K562 (cell line): Measurements from ENCODE around the gene LRRTM4. TPM values are rescaled to one million over a fixed set of nuclear protein-coding genes. Genes with fewer than 3 reads are reported as not detected.

Source experiments
- ATAC-seq: fragments of 200-7000 bp; cut with Tn5 transposase; 3 replicates; pipeline ENCODE4 v1.9.1; 2020; ENCODE audit warnings: moderate library complexity
- BruUV-seq: library from RNA; stranded (reverse); fragments of 400-500 nt; replicated peaks from 2 replicates; lab custom pipeline; 2021; lab: Mats Ljungman, UMichigan
- CTCF ChIA-PET: fragments of 300-600 bp; formaldehyde crosslinking; extraction: SDS; loops from one replicate; lab custom pipeline; 2021; ENCODE audit warnings: low intra/inter-chr PET ratio; lab: Yijun Ruan, JAX
- POLR2A ChIA-PET: fragments of 300-600, 350-650 bp; sonication (Branson Sonifier 250); formaldehyde crosslinking; extraction: SDS; loops from one replicate; lab custom pipeline; 2021; ENCODE audit warnings: antibody characterized with exemption, inconsistent platforms; lab: Yijun Ruan, JAX
- DNase-seq, 4 experiments: peaks; one replicate each; pipeline versions ENCODE4 v3.0.0 to v3.0.0-alpha.2; 2011 to 2018; ENCODE audit warnings: low spot score in 3 of 4, mixed read lengths in 3 of 4; ENCODE audit errors: extremely low read depth in 1 of 4
- FAIRE-seq: peaks from 2 replicates; lab custom pipeline; 2011; peaks lifted over from hg19 to GRCh38; lab: Jason Lieb, UNC
- H2AFZ ChIP-seq: 2 replicates; pipeline ENCODE4 v1.6.0; 2011; ENCODE audit warnings: low read depth, low read length, control low read depth, inconsistent platforms
- H3K27ac ChIP-seq: fragments of 200-600 bp; 3 replicates; pipeline ENCODE4 v1.8.0; 2011; ENCODE audit warnings: low read depth, mild to moderate bottlenecking, control low read depth, inconsistent platforms, low read length, moderate library complexity, mixed read lengths; ENCODE audit errors: extremely low read depth
- H3K27me3 ChIP-seq, 2 experiments: fragments of 300-600 bp in 1 of 2; 2 replicates in 1 of 2; 3 replicates in 1 of 2; pipeline versions ENCODE4 v1.6.0 to v1.8.0; 2011; ENCODE audit warnings: inconsistent platforms in 2 of 2, low read length in 2 of 2, mild to moderate bottlenecking in 1 of 2, mixed read lengths in 1 of 2, moderate library complexity in 1 of 2; ENCODE audit not compliant: control insufficient read depth in 2 of 2, insufficient read depth in 2 of 2
- H3K36me3 ChIP-seq: fragments of 300-600 bp; 3 replicates; pipeline ENCODE4 v1.8.0; 2011; ENCODE audit warnings: mild to moderate bottlenecking, low read length, inconsistent platforms; ENCODE audit not compliant: control insufficient read depth, insufficient read depth
- H3K4me1 ChIP-seq, 2 experiments: fragments of 200-600 bp in 1 of 2; replicated peaks in 1 of 2; 2 replicates in 1 of 2; 3 replicates in 1 of 2; pipeline versions ENCODE4 v1.5.1 to v1.8.0; 2011; ENCODE audit warnings: inconsistent platforms in 2 of 2, low read length in 2 of 2, mild to moderate bottlenecking in 1 of 2, mixed read lengths in 1 of 2, moderate library complexity in 1 of 2; ENCODE audit not compliant: control insufficient read depth in 2 of 2, insufficient read depth in 2 of 2
- H3K4me2 ChIP-seq: 2 replicates; pipeline ENCODE4 v1.6.1; 2011; ENCODE audit warnings: low read length, control low read depth, inconsistent platforms, mixed read lengths; ENCODE audit not compliant: insufficient read depth
- H3K4me3 ChIP-seq: fragments of 200-600 bp; sonication (generic), shearing (Covaris generic); 2 replicates; pipeline ENCODE4 v1.5.1; 2016; ENCODE audit warnings: control low read depth, inconsistent platforms
- H3K79me2 ChIP-seq: fragments of 200-600 bp; 3 replicates; pipeline ENCODE4 v1.8.0; 2011; ENCODE audit warnings: low read length, inconsistent platforms; ENCODE audit not compliant: control insufficient read depth, insufficient read depth
- H3K9ac ChIP-seq, 2 experiments: 2 replicates each; pipeline versions ENCODE4 v1.6.0 to v1.6.1; 2011; ENCODE audit warnings: low read depth in 2 of 2, low read length in 2 of 2, control low read depth in 1 of 2, inconsistent platforms in 1 of 2, mild to moderate bottlenecking in 1 of 2, mixed read lengths in 1 of 2; ENCODE audit not compliant: insufficient read depth in 1 of 2
- H3K9me1 ChIP-seq: one replicate; pipeline ENCODE4 v1.6.0; 2011; ENCODE audit warnings: inconsistent platforms, mild to moderate bottlenecking, low read length, moderate library complexity; ENCODE audit not compliant: control insufficient read depth, insufficient read depth
- H3K9me3 ChIP-seq: replicated peaks from 2 replicates; pipeline ENCODE4 v1.5.1; 2011; ENCODE audit warnings: low read depth, low read length, inconsistent platforms; ENCODE audit not compliant: control insufficient read depth, insufficient read depth
- H4K20me1 ChIP-seq: replicated peaks from 2 replicates; pipeline ENCODE4 v1.6.1; 2011; ENCODE audit warnings: low read length, inconsistent platforms, mixed read lengths; ENCODE audit not compliant: control insufficient read depth, insufficient read depth
- CBFB ChIP-seq: sonication (generic); formaldehyde crosslinking; IDR thresholded peaks from 2 replicates; pipeline ENCODE4 v1.4.0; 2020; ENCODE audit warnings: mild to moderate bottlenecking, missing genetic modification reagents
- FIP1L1 ChIP-seq: fragments of 200-400 bp; formaldehyde crosslinking; IDR thresholded peaks from 2 replicates; pipeline ENCODE4 v1.6.1; 2018; ENCODE audit warnings: mild to moderate bottlenecking, low read depth, low read length; ENCODE audit not compliant: poor library complexity, severe bottlenecking
- FOXK2 ChIP-seq, 2 experiments: fragments of 450-650 bp; IDR thresholded peaks in 1 of 2; conservative IDR thresholded peaks in 1 of 2; 2 replicates each; pipeline ENCODE4 v1.6.1; 2016; ENCODE audit warnings: low read depth in 2 of 2, mild to moderate bottlenecking in 1 of 2
- GABPB2 ChIP-seq: fragments of 250-450 bp; sonication (Bioruptor Pico); conservative IDR thresholded peaks from 2 replicates; pipeline ENCODE4 v1.5.1; 2021; ENCODE audit warnings: mild to moderate bottlenecking
- KLF1 ChIP-seq: fragments of 450-650 bp; IDR thresholded peaks from 2 replicates; pipeline ENCODE4 v1.6.1; 2016; ENCODE audit warnings: missing genetic modification characterization, missing compliant biosample characterization
- NFE2 ChIP-seq: IDR thresholded peaks from 2 replicates; pipeline ENCODE4 v1.6.1; 2014; ENCODE audit warnings: antibody characterized with exemption, low read depth
- PHF20 ChIP-seq: fragments of 450-650 bp; IDR thresholded peaks from 2 replicates; pipeline ENCODE4 v1.6.1; 2018; ENCODE audit not compliant: partially characterized antibody
- POLR2AphosphoS2 ChIP-seq: IDR thresholded peaks from 2 replicates; pipeline ENCODE4 v1.6.1; 2012; ENCODE audit warnings: low read length, improper control_type of control experiment
- RBM39 ChIP-seq: fragments of 200-400 bp; formaldehyde crosslinking; optimal IDR thresholded peaks from 2 replicates; pipeline ENCODE3; 2018; ENCODE audit warnings: low read depth, low read length
- SNIP1 ChIP-seq: fragments of 450-650 bp; IDR thresholded peaks from 2 replicates; pipeline ENCODE4 v1.7.1; 2017; ENCODE audit warnings: low read depth, mild to moderate bottlenecking
- TAF15 ChIP-seq: fragments of 200-400 bp; formaldehyde crosslinking; IDR thresholded peaks from 2 replicates; pipeline ENCODE4 v1.6.1; 2017; ENCODE audit warnings: mild to moderate bottlenecking, low read depth, low read length, moderate library complexity
- ZC3H11A ChIP-seq: IDR thresholded peaks from 2 replicates; pipeline ENCODE4 v1.6.1; 2012; ENCODE audit warnings: low read depth, low read length, improper control_type of control experiment
- ZNF224 ChIP-seq: sonication (generic); formaldehyde crosslinking; IDR thresholded peaks from 2 replicates; pipeline ENCODE4 v1.8.0; 2022; ENCODE audit warnings: mild to moderate bottlenecking, missing genetic modification reagents
- ZNF436 ChIP-seq: fragments of 250-450, 450-650 bp; sonication (Bioruptor Pico); formaldehyde crosslinking; IDR thresholded peaks from 2 replicates; pipeline ENCODE4 v1.7.0; 2020; ENCODE audit warnings: mild to moderate bottlenecking
- ZNF695 ChIP-seq: fragments of 450-650 bp; formaldehyde crosslinking; IDR thresholded peaks from 2 replicates; pipeline ENCODE4 v1.4.0; 2020; ENCODE audit warnings: mild to moderate bottlenecking, moderate library complexity
- WGBS: fragments of 100-300 bp; shearing (Covaris generic); methylation state at CpG from one replicate; pipeline ENCODE4 v1.1.6; 2016; ENCODE audit warnings: low coverage, mixed read lengths; ENCODE audit not compliant: insufficient coverage; ENCODE audit errors: missing lambda C conversion rate; 5-methylcytosine and 5-hydroxymethylcytosine counted together
- in situ Hi-C: fragments of 300-500 bp; cut with MboI; formaldehyde crosslinking; loops from 4 replicates; pipeline ENCODE4 v1.15.0; 2018; ENCODE audit warnings: inconsistent platforms, mixed read lengths
- intact Hi-C: fragments of 100-400 bp; cut with micrococcal nuclease; formaldehyde crosslinking; loops from 2 replicates; pipeline ENCODE4 v1.14.2; 2022
- polyA plus RNA-seq, 8 experiments: library from polyadenylated mRNA; depleted of rRNA in 4 of 8; stranded (reverse) in 5 of 8; unstranded in 3 of 8; fragments of >200 nt; fragmentation: Nextera tagmentation in 2 of 8; fragmentation: Illumina TruSeq in 1 of 8; extraction: Ambion mirVana in 2 of 8; extraction: Trizol in 1 of 8; gene quantifications; 2 replicates each; pipeline versions ENCODE4 v1.2.1 to v1.2.3, GENCODE V29; 2011 to 2014; ENCODE audit warnings: inconsistent platforms in 1 of 8, missing spikeins in 1 of 8
- total RNA-seq, 7 experiments: library from RNA; depleted of rRNA in 6 of 7; stranded (reverse); fragments of >200 nt in 6 of 7; fragmentation: Illumina TruSeq in 2 of 7; extraction: Trizol in 2 of 7; gene quantifications; 2 replicates each; pipeline versions ENCODE4 v1.2.1 to v1.2.3, GENCODE V29; 2011 to 2021; ENCODE audit warnings: low replicate concordance in 1 of 7
- TF ChIP-seq, protein P1 (sequence below): IDR thresholded peaks from 2 replicates; pipeline ENCODE4 v1.6.1; 2014; ENCODE audit warnings: antibody characterized with exemption
- TF ChIP-seq, protein P2 (sequence below): fragments of 250-450 bp; sonication (Bioruptor Pico); IDR thresholded peaks from 2 replicates; pipeline ENCODE4 v1.4.0; 2020; ENCODE audit warnings: mild to moderate bottlenecking, moderate library complexity
- TF ChIP-seq, protein P3 (sequence below): sonication (generic); formaldehyde crosslinking; IDR thresholded peaks from 2 replicates; pipeline ENCODE4 v1.4.0; 2020; ENCODE audit warnings: mild to moderate bottlenecking, missing genetic modification reagents

LRRTM4 gene
- total and polyA plus RNA-seq, 9 of the 15 experiments (the other 6 are each of a cell fraction or from before 2014, with no cell fraction given) = 0.04 TPM; not detected in 6

DNA sequence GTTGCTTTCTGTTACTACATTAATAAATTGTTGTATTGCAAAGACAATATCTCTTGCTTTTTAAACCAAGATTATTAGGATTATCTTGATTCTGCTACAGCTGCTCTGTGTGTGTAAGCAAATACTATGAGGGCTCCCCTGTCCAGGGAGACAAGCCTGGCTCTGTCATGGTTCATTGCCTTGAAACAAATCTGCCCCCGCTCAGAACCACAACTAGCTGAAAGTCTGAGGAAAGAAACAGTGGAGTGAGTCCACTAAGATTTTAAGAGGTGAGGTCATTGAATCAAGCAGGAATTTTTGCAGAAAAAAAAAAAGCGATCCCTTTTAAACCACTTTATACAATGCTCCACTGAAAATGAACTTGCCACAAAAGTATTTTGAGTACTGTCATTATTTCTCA lies 30.8 kb upstream of the LRRTM4 start:
- intact Hi-C loops (no loop called here), in situ Hi-C loops (no loop called here)
- H3K4me3 ChIP-seq = no peak overlapping the region
- ChIA-PET CTCF (no interaction called here), POLR2A (no interaction called here)
- no TSS peak for BruUV-seq
- no peaks in the 10 kb centered on the region for H4K20me1 ChIP-seq
- TF ChIP-seq SNIP1 (no peak), POLR2AphosphoS2 (no peak), FOXK2 (conservative IDR thresholded peaks at IDR 0.05 in 1 of 2, IDR thresholded peaks at IDR 0.05 in 1 of 2; ENCODE audit: low read depth in 2 of 2) (no peak), RBM39 (no peak), ZC3H11A (no peak), ZNF695 (CRISPR knock-in tag) (no peak), TAF15 (no peak), ZNF436 (CRISPR knock-in tag) (no peak), GABPB2 (CRISPR knock-in tag) (no peak), PHF20 (no peak), NFE2 (no peak), FIP1L1 (no peak), ZNF224 (CRISPR knock-in tag) (no peak), CBFB (no peak), KLF1 (tag) (no peak)
- TF ChIP-seq, protein P1, sequence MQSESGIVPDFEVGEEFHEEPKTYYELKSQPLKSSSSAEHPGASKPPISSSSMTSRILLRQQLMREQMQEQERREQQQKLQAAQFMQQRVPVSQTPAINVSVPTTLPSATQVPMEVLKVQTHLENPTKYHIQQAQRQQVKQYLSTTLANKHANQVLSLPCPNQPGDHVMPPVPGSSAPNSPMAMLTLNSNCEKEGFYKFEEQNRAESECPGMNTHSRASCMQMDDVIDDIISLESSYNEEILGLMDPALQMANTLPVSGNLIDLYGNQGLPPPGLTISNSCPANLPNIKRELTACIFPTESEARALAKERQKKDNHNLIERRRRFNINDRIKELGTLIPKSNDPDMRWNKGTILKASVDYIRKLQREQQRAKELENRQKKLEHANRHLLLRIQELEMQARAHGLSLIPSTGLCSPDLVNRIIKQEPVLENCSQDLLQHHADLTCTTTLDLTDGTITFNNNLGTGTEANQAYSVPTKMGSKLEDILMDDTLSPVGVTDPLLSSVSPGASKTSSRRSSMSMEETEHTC = no peak
- TF ChIP-seq, protein P2, sequence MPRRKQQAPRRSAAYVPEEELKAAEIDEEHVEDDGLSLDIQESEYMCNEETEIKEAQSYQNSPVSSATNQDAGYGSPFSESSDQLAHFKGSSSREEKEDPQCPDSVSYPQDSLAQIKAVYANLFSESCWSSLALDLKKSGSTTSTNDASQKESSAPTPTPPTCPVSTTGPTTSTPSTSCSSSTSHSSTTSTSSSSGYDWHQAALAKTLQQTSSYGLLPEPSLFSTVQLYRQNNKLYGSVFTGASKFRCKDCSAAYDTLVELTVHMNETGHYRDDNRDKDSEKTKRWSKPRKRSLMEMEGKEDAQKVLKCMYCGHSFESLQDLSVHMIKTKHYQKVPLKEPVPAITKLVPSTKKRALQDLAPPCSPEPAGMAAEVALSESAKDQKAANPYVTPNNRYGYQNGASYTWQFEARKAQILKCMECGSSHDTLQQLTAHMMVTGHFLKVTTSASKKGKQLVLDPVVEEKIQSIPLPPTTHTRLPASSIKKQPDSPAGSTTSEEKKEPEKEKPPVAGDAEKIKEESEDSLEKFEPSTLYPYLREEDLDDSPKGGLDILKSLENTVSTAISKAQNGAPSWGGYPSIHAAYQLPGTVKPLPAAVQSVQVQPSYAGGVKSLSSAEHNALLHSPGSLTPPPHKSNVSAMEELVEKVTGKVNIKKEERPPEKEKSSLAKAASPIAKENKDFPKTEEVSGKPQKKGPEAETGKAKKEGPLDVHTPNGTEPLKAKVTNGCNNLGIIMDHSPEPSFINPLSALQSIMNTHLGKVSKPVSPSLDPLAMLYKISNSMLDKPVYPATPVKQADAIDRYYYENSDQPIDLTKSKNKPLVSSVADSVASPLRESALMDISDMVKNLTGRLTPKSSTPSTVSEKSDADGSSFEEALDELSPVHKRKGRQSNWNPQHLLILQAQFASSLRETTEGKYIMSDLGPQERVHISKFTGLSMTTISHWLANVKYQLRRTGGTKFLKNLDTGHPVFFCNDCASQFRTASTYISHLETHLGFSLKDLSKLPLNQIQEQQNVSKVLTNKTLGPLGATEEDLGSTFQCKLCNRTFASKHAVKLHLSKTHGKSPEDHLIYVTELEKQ = no peak
- TF ChIP-seq, protein P3, sequence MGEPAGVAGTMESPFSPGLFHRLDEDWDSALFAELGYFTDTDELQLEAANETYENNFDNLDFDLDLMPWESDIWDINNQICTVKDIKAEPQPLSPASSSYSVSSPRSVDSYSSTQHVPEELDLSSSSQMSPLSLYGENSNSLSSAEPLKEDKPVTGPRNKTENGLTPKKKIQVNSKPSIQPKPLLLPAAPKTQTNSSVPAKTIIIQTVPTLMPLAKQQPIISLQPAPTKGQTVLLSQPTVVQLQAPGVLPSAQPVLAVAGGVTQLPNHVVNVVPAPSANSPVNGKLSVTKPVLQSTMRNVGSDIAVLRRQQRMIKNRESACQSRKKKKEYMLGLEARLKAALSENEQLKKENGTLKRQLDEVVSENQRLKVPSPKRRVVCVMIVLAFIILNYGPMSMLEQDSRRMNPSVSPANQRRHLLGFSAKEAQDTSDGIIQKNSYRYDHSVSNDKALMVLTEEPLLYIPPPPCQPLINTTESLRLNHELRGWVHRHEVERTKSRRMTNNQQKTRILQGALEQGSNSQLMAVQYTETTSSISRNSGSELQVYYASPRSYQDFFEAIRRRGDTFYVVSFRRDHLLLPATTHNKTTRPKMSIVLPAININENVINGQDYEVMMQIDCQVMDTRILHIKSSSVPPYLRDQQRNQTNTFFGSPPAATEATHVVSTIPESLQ (CRISPR knock-in tag) = no peak
- H3K36me3 ChIP-seq = no peaks in the 10 kb centered on the region
- H2AFZ ChIP-seq = no peak overlapping the region
- ATAC-seq (no peak), FAIRE-seq (no peak), DNase-seq (no peak)
- H3K9ac ChIP-seq = no peak overlapping the region
- no peaks in the 10 kb centered on the region for H3K9me3 ChIP-seq
- H3K27ac ChIP-seq = no peak overlapping the region
- H3K9me1 ChIP-seq = no peaks in the 10 kb centered on the region
- WGBS = 0% methylated on average over 2 of the region's 2 CpGs
- no peaks in the 10 kb centered on the region for H3K27me3 ChIP-seq
- no peak overlapping the region for H3K4me2 ChIP-seq
- no peaks in the 10 kb centered on the region for H3K4me1 ChIP-seq
- no peaks in the 10 kb centered on the region for H3K79me2 ChIP-seq
